Skin epidermis (tissue), 12 donors: ENCODE results near the gene ZNF469.
"Not testable (repeated sequence)": the region's sequence is repeated elsewhere in the genome, so short reads cannot be mapped to it uniquely, and the experiment has no call there.

Experiments
- H3K27ac ChIP-seq, 21 experiments: fragments of 200-600 bp; sonication (generic) in 11 of 21; one replicate each; pipeline ENCODE4 v1.5.0; 2020; ENCODE audit warnings: mild to moderate bottlenecking in 3 of 21, inconsistent platforms in 2 of 21, moderate library complexity in 2 of 21
- H3K4me3 ChIP-seq, 7 experiments: fragments of 200-600 bp; sonication (generic) in 2 of 7; one replicate each; pipeline ENCODE4 v1.5.0; 2020; ENCODE audit warnings: inconsistent platforms in 2 of 7, mild to moderate bottlenecking in 2 of 7, moderate library complexity in 1 of 7

ZNF469 gene

DNA sequence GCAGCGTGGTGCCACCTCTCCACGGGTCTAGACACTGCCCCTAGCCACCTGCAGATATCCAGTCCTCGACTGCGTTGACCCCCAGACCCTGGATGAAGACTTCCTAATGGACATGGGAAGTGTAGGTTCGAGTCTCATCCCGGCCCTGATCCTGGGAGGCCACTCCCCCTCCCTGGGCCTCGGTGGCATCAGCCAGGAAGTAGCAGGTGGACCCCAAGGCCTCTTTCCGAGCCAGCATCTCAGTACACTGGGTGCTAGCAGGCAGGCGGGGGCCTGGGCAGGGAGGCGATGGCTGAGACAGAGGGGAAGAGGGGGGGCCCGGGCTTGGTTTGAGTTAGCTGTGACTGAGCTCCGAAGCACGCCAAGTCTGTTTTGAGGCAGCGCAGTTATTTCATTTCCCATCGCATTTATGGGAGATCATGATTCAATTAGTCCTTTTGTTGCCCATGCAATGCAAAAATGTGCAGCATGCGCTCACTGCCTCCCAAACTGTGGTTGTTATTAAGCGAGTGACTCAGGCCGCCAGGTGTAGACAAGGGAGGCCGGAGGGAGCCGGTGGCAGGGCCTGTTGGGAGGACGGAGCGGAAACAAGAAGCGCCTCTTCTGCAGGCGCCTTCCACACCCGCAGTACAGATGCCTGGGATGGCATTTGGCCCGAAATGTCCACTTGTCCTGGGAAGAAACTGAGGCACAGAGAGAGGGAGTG is 25.3 kb upstream of the ZNF469 start:
- Histone ChIP-seq H3K4me3 (no peak overlapping the region), H3K27ac (no peak overlapping the region)

DNA sequence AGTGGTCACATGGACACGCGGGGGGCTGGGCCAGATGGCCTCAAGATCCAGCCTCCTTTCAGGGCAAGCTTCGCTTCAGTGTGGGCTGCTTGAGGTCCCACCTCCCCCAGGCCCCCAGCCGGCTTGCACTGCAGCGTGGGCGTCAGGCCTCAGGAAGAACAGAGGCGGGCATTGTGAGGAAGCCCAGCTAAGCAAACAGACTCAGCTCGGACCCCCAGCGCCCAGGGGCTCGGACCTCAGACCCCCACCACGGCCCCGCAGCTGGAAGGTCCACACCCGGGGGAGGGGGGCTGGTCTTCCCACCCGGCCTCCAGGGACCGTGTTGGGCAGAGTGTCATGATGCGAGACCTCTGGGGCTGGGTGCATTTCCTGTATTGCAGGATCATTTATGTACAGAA is 24.7 kb upstream of the ZNF469 start:
- no peak overlapping the region for H3K27ac ChIP-seq
- H3K4me3 ChIP-seq, result no peak overlapping the region

DNA sequence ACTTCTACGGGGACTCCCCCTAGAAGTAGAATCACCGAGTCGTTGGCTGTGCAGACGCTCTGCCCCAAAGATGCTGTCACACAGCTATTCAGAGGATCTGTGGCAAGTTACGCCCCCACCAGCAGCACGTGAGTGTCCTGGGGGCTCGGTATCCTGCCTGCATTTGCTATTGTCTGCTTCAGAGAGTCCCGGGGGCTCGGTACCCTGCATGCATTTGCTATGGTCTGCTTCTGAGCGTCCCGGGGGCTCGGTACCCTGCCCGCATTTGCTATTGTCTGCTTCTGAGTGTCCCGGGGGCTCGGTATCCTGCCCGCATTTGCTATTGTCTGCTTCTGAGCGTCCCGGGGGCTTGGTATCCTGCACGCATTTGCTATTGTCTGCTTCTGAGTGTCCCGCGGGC is 23.8 kb upstream of the ZNF469 start:
- H3K4me3 ChIP-seq, result no peak overlapping the region
- no peak overlapping the region for H3K27ac ChIP-seq

DNA sequence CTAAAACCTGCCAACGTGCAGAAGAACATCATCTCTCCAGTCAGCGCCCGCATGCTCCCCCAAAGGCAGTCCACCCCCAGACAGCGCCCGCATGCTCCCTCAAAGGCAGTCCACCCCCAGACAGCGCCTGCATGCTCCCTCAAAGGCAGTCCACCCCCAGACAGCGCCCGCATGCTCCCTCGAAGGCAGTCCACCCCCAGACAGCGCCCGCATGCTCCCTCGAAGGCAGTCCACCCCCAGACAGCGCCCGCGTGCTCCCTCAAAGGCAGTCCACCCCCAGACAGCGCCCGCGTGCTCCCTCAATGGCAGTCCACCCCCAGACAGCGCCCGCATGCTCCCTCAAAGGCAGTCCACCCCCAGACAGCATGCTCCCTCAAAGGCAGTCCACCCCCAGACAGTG is 22.4 kb upstream of the ZNF469 start:
- not testable (repeated sequence) for H3K27ac ChIP-seq, H3K4me3 ChIP-seq

DNA sequence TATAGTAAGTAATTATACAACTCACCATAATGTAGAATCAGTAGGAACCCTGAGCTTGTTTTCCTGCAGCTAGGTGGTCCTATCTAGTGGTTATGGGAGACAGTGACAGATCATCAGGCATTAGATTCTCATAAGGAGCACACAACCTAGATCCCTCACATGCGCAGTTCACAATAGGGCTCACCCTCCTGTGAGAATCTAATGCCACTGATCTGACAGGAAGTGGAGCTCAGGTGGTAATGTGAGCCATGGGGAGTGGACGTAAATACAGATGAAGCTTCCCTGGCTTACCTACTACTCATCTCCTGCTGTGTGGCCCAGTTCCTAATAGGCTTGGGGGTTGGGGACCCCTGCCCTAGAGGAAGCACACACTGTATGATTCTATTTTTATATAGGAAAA is 21.8 kb upstream of the ZNF469 start:
- no peak overlapping the region for H3K4me3 ChIP-seq
- no peak overlapping the region for H3K27ac ChIP-seq

DNA sequence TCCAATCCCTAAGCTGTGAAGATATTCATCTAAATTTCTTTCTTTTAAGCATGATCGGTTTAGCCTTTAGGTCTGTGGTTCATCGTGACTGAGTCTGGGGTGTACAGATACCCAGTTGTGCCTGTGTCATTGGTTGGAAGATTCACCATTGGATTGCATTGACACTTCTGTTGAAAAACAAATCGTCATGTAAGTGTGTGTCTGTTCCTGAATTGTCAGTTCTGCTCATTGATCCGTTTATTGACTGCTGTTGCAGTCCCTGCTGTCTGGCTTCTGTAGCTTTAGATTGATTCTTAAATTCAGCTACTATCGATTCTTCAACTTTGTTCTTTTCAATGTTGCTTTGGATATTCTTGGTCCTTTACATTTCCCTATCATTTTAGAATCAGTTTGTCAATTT is 21.0 kb upstream of the ZNF469 start:
- no peak overlapping the region for H3K27ac ChIP-seq
- no peak overlapping the region for H3K4me3 ChIP-seq

DNA sequence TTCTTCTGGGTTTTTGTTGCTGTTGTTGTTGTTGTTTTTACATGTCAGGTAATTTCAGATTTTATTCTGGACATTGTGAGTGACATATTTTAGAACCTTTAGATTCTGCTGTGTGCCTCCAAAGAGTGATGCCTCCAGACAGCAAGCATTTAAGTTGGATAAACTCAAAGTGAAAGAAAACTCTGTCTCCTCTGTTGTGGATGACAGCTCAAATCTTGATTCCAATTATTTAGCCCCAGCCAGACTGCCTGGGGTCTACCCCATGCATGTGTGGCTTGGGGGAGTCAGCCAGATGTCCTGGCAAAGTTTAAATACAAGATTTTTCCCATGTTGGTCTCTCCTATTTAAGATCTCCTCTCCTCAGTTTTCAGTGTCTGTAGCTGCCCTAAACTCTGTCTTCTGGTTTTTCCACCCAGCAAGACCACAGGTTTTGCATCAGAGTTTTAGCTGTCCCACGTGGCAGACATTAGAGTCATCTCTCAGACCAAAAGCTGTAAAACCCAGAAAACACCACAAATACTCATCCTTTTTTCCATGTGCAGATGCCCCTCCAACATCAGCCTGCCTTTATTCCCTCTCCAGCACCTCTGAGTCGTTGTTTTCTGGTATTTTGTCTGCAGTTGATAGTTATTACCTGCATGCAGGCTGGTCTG is 19.4 kb upstream of the ZNF469 start:
- Histone ChIP-seq H3K4me3 (no peak overlapping the region), H3K27ac (peak overlapping the region in 2 of 21 experiments; percentile 32 to 65)

DNA sequence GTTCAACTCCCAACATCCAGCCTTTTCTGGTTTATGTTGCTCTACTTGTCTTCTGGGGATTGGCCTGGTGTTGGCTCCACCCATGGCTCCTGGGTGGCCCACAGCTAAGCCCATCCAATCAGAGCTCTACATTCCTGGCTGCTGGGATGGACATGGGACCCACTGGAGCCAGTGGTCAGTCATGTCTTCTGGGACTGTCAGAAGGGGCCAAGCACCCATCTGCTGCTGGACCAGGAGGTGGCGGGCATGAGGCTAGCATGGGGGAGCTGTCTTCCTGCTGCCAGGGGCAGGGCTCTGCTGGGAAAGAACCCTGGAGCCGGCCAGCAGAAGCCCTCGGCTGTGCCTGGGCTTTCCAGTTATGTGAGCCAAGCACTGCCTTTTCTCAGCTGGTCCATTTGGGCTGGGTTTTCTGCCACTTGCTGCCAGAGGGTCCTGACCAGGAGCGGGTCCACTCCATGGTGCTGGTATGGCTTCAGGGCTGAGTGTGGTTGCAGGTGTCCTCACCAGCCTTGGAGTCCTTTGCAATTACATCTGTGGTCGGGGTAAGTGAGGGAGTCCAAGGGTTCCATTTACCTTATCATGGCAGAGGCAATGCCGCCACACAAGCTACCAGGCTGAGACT is 17.4 kb upstream of the ZNF469 start:
- H3K4me3 ChIP-seq, result no peak overlapping the region
- no peak overlapping the region for H3K27ac ChIP-seq

DNA sequence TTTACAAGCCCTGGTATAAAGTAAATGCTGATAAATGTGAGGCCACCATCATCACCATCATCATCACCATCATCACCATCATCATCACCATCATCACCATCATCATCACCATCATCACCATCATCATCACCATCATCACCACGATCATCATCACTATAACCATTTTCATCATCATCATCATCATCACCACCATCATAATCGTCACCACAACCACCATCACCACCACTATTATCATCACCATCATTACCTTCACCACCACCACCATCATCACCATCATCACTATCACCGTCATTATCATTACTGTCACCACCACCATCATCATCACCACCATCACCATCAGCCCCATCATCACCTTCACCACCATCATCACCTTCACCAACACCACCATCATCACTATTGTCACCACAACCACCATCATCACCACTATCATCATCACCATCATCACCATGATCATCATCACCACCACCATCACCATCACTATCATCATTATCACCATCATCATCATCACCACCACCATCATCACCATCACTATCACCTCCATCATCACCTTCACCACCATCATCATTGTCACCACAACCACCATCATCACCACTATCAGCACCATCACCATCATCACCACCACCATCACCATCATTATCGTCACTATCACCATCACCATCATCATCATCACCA is 16.6 kb upstream of the ZNF469 start:
- no peak overlapping the region for H3K4me3 ChIP-seq
- no peak overlapping the region for H3K27ac ChIP-seq

DNA sequence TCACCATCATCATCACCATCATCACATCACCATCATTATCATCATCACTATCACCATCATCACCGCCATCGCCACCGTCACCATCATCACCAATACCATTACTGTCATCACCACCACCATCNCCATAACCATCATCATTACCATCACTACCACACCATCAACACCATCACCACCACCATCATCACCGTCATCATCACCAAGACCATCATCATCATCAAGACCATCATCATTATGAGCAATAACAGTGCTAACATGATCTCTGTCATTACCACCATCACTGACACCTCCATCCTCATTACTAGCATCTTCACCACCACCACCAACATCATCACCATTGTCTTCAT is 16.1 kb upstream of the ZNF469 start:
- no peak overlapping the region for H3K27ac ChIP-seq
- no peak overlapping the region for H3K4me3 ChIP-seq

DNA sequence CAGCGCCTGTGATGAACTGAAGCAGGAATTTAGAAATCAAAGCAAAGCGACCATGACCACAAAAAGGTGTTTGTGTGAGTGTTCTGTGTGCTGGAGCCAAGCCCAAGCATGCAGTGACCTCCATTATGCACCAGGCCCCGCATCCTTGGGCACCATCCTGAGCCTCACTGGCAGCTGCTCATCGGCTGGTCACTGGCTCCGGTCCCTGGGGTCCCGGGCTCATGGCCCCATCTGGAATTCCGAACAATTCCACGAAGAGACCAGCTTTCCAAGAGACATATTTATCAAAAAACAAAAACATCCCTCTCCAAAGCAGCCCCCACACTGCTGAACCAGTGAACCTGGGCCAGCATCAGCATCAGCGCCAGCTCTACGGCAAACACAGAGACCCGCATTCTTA is 15.2 kb upstream of the ZNF469 start:
- no peak overlapping the region for H3K27ac ChIP-seq
- H3K4me3 ChIP-seq, result no peak overlapping the region

DNA sequence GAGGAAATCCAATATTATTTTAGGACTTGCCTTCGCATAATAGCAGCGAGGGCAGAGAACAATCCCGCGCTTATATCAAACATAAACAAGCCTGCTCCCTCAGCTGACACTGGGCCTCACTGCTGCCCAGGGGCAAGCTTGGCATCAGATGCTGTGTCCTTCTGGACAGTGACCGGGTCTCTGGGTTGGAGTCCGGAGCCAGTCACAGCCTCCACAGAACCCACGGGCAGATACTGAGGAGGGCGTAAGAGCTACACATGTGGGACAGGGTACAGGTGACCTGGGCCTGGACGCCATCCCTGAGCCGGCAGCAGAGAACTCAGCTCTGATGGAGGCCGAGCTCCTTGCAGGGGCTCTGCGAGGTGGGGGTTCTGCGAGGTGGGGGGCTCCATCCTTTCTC is 14.7 kb upstream of the ZNF469 start:
- H3K4me3 ChIP-seq, result no peak overlapping the region
- no peak overlapping the region for H3K27ac ChIP-seq

DNA sequence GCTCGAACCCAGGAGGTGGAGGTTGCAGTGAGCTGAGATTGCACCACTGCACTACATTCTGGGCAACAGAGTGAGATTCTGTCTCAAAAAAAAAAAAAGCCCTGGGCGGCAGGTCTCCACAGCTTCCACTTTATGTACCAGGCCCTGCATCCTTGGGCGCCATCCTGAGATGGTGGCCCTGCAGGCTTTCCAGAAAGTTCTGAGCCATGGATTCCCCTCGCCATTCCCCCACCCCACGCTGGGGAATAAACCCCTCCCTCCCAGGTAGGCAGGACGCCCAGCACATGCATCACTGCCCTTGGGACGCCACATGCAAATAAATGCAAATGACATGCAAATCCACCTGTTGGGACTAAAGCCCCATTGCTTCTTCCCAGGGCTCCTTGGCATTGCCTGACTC is 13.8 kb upstream of the ZNF469 start:
- Histone ChIP-seq H3K4me3 (no peak overlapping the region), H3K27ac (no peak overlapping the region)

DNA sequence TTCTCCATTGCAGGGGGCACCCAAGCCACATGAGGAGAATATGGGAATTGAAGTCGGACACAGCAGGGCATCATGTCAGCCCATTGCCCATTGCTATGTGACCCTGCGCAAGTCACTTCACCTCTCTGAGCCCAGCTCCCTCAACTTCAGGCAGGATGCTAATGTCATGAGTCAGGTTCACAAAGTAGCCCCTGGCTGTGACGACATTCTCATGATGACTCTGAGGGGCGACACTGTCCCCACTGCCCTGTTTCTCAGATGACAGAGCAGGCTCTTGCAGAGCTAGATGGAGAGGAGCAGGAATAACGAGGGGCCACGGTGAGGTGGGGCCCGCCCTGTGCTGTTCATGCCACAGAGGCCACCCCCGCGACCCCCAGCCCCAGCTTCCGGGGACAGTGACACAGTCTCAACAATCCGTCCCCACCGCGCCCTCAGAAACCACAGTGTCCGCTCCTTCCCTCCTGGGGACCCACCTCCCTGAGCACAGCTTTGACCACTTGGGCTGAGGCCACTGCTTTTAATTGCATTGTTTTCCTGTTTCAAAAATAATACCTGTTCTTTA is 13.2 kb upstream of the ZNF469 start:
- Histone ChIP-seq H3K27ac (no peak overlapping the region), H3K4me3 (no peak overlapping the region)

DNA sequence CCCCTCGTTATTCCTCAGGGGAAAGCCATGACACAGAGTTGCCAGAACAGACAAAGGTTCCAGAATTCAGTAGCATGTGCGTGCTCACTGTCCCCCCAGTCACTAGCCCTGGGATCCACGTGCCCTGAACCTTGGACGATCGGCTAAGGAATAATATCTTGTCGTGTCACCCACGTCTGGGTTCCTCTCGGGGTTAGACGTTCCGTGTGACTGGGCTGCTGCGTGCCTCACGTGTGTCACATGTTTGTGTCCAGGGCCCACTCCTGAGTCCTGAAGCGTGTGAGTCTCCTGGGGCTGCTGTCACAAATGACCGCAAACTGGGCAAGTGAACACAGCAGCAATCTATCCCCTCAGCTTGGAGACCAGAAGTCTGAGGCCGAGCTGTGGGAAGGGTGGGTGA is 12.4 kb upstream of the ZNF469 start:
- Histone ChIP-seq H3K27ac (no peak overlapping the region), H3K4me3 (no peak overlapping the region)

DNA sequence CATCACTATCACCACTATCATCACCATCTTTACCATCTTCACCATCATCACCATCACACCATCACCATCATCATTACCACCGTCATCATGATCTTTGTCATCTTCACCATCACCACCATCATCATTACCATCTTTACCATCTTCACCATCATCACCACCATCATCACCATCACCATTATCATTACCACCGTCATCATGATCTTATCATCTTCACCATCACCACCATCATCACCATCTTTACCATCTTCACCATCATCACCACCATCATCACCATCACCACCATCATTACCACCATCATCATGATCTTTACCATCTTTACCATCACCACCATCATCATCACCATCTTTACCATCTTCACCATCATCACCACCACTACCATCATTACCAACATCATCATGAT is 10.2 kb upstream of the ZNF469 start:
- Histone ChIP-seq H3K27ac (no peak overlapping the region), H3K4me3 (no peak overlapping the region)

DNA sequence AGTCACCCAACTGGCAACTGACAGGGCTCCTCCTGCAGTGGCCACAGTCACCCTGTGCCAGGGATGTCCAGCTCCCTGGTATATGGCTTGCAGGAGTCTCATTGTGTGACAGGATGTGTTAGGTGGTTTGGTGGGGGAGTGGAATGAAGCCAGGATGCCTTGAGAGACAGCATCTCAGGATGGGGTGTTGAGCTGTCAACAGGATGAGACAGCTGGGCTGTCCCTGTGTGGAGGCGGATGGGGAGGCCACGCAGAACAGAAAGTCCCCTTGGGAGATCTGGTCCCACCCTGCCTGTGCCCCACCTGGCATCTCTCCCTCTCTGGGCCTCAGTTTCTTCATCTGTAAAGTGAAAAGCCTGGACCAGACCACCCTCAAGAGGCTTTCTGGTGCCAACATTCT is 9.5 kb upstream of the ZNF469 start:
- no peak overlapping the region for H3K4me3 ChIP-seq
- no peak overlapping the region for H3K27ac ChIP-seq

DNA sequence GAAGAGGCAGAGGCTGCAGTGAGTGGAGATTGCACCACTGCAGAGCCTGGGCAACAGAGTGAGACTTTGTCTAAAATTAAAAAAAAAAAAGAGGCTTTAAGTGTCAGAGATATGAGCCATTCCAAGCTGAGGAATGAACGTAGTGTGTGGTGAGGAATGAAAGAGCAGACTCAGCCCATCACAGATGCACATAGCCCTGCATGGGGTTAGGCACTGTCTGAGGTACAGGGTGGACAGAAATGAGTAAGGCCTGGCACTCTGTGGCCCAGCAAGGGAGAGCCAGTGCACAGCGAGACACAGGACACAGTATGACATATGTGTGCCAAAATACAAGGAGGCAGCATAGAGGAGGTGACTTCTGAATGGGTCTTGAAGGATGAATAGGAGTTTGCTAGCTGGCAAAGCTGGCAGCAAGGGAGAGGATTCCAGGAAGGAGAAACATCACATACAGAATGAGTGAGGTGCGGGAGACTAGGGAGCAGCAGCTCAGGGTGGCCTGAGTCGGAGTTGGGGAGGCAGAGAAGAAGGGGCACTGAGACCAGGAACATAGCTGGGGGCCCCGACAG is 8.7 kb upstream of the ZNF469 start:
- Histone ChIP-seq H3K4me3 (no peak overlapping the region), H3K27ac (no peak overlapping the region)

DNA sequence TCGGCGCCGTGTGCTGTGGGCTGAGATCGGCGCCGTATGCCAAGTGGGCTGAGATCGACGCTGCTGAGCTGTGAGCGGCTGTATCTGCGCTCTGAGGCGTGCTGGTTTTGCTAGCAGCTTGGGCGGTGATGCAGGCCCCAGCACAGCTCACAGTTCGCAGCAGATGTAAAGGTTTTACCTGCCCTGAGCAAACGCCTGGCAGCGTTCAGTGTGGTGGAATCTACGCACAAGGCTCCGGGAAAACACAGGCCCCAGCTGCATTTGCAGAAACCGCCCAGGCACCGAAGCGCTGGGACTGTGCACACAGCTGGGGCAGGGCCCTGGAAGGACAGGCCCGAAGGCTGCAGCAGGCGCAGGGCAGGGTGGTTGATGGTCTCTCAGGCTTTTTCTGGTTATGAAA is 8.0 kb upstream of the ZNF469 start:
- Histone ChIP-seq H3K4me3 (no peak overlapping the region), H3K27ac (no peak overlapping the region)

DNA sequence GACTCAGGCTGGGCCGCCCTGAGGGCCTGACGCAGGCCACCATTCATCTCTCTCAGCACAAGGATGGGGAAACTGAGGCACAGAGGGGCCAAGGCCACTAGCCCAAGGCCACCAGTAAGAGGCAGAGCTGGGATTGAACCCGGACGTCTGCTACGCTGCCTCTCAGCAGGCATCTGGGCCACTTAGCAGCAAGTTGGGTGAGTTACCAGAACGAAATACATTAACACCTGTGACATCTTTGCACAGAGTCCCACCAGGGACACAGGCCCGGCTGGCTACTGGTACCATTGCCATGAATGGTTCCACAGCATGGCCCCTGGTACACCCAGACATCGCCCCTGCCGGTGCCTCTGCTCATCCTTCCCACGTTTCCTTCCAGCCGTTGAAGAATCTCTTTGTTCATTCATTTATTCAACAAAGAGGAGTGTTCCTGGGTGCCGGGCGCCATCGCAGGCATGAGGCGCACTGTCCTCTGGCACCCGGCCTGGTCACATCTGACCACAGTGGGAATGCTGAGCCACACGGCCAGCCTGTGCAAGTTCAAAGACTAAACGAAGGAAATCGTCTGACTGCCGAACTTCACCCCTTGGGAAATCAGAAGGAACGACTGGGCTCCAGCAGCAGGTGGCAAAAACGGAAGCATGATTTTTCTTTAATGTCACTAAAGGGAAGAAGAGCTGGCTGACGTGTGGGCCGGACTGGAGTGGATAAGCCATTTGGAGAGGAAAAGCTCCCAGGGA is 7.4 kb upstream of the ZNF469 start:
- no peak overlapping the region for H3K4me3 ChIP-seq
- H3K27ac ChIP-seq, result no peak overlapping the region
